Right atrium auricular region (tissue), 2 donors: ENCODE results near the gene SYTL1. TPM values are rescaled to one million over a fixed set of nuclear protein-coding genes. Genes with fewer than 3 reads are reported as not detected.

ENCODE experiments used
- DNase-seq: peaks from one replicate; pipeline ENCODE4 v3.0.0-alpha.2; 2019; ENCODE audit warnings: low spot score
- H3K27ac ChIP-seq, 2 donors: fragments of 200-600 bp; sonication (generic); 1 replicate in 1 of 2; 2 replicates in 1 of 2; pipeline ENCODE4 v1.5.1; 2016 to 2019
- H3K27me3 ChIP-seq, 2 donors: fragments of 200-600 bp; sonication (generic); one replicate each; pipeline versions ENCODE4 v1.5.1 to v1.6.0; 2017 to 2019
- H3K36me3 ChIP-seq: fragments of 200-600 bp; sonication (generic); one replicate; pipeline ENCODE4 v1.5.1; 2016
- H3K4me1 ChIP-seq, 2 donors: fragments of 200-600 bp; sonication (generic); one replicate each; pipeline versions ENCODE4 v1.5.1 to v1.6.0; 2017 to 2019
- H3K4me3 ChIP-seq, 2 donors: fragments of 200-600 bp; sonication (generic); 1 replicate in 1 of 2; 2 replicates in 1 of 2; pipeline ENCODE4 v1.5.1; 2017 to 2019; ENCODE audit warnings: mild to moderate bottlenecking in 1 of 2, moderate library complexity in 1 of 2
- H3K9me3 ChIP-seq, 2 donors: fragments of 200-600 bp; sonication (generic); one replicate each; pipeline ENCODE4 v1.5.1; 2019
- total RNA-seq, 2 donors: library from RNA; depleted of rRNA; stranded (reverse); fragments of >200 nt; gene quantifications; one replicate each; pipeline ENCODE4 v1.1.0, GENCODE V29; 2016
- TF ChIP-seq, protein P1 (sequence below), 2 donors: fragments of 200-600 bp; sonication (generic); IDR thresholded peaks; one replicate each; pipeline ENCODE4 v1.5.1; 2019; ENCODE audit warnings: antibody characterized with exemption in 2 of 2

The SYTL1 gene, protein sequence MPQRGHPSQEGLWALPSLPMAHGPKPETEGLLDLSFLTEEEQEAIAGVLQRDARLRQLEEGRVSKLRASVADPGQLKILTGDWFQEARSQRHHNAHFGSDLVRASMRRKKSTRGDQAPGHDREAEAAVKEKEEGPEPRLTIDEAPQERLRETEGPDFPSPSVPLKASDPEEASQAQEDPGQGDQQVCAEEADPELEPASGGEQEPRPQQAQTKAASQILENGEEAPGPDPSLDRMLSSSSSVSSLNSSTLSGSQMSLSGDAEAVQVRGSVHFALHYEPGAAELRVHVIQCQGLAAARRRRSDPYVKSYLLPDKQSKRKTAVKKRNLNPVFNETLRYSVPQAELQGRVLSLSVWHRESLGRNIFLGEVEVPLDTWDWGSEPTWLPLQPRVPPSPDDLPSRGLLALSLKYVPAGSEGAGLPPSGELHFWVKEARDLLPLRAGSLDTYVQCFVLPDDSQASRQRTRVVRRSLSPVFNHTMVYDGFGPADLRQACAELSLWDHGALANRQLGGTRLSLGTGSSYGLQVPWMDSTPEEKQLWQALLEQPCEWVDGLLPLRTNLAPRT
- total RNA-seq = 1 to 10 TPM; 1.3 to 1.8 TPM

DNA sequence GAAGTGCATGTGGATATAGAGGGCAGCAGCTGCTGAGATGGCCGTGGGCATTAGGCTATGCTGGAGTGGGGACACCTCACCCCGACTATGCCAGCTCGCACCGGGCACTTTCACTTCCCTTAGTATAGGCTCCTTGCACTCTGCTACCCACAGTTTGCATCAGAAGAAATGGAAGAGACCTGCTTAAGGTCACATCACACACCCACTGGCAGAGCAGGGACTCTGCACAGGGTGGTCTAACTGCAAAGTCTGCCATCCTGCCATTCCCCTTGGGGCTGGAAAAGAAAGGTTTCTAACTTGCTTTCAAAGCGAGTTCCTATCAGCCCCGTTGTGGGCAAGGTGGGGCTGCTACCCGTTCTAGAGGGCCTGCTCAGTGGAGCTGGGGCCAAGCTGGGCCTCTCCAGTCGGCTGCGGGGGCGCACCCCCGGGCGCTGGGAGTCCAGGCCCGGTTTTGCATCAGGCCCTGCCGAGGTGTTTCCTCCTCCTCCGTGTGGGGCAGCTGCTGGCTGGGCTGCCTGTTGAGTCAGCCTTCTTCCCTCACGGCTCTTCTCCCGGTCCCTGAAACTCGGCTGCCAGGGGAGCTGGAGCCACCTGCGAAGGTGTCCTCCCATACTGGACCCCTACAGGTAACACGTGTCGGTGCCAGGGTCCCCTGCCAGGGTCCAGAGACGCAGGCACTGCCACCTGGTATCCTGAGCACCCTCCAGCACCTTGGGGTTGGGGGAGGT is at the start of gene SYTL1:
Gene SYTL1 (plus strand): TSS at position 498 of the 728 bp plus-strand sequence. CDS start 3,313 bp downstream, outside the sequence.
- no peak for DNase-seq

DNA sequence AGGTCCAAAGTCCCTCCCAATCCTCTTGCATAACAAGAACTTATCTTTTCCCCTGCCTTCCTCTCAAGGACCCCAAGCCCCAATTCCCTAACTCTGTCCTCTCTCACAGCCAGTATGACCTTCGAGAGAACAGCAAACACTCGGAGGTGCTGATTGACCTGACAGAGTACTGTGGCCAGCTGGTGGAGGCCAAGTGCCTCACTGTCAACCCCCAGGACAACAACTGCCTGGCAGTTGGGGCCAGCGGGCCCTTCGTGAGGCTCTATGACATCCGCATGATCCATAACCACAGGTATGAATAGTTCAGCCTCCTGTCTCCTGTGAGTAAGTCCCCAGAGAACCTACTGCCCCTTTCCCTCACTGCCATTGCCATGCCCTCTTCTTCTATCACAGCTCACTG is 49.7 kb upstream of the SYTL1 start:
- H3K27ac ChIP-seq = peak overlapping the region in 1 of 2 donors; percentile 1
- peak; percentile 30 for DNase-seq
- no peaks in the 10 kb centered on the region for H3K4me1 ChIP-seq

More for the DNA sequence above, at the start of gene SYTL1:
- Histone ChIP-seq H3K27ac (no peak within 1 kb of the TSS), H3K9me3 (no peaks in the 10 kb centered on the region), H3K36me3 (no peaks in the 10 kb centered on the region), H3K4me1 (peaks cover 0 to 9% of the 10 kb centered on the region in 2 donors), H3K4me3 (peak within 1 kb of the TSS in 1 of 2 donors; percentile 4), H3K27me3 (no peaks in the 10 kb centered on the region)
- TF ChIP-seq, protein P1, sequence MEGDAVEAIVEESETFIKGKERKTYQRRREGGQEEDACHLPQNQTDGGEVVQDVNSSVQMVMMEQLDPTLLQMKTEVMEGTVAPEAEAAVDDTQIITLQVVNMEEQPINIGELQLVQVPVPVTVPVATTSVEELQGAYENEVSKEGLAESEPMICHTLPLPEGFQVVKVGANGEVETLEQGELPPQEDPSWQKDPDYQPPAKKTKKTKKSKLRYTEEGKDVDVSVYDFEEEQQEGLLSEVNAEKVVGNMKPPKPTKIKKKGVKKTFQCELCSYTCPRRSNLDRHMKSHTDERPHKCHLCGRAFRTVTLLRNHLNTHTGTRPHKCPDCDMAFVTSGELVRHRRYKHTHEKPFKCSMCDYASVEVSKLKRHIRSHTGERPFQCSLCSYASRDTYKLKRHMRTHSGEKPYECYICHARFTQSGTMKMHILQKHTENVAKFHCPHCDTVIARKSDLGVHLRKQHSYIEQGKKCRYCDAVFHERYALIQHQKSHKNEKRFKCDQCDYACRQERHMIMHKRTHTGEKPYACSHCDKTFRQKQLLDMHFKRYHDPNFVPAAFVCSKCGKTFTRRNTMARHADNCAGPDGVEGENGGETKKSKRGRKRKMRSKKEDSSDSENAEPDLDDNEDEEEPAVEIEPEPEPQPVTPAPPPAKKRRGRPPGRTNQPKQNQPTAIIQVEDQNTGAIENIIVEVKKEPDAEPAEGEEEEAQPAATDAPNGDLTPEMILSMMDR (IDR thresholded peaks at IDR 0.05) = no peak

DNA sequence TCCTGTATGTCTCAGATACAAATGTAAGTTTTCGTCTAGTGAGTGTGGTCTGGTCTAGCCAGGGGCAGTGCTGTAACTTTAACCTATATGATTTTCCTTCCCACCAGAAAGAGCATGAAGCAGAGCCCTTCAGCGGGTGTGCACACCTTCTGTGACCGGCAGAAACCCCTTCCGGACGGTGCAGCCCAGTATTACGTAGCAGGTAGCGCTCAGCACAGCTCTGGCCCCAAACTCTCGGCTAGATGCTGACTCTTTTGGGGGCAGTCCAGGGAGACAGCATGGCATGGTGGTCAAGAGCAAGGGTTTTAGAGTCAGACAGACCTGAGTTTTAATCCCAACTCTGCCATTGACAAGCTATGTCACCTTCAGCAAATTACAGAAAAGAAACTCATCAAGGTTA is 47.9 kb upstream of the SYTL1 start:
- H3K27me3 ChIP-seq = no peaks in the 10 kb centered on the region
- DNase-seq = peak; percentile 9
- H3K36me3 ChIP-seq = peaks cover 69% of the 10 kb centered on the region
- H3K4me3 ChIP-seq = no peak overlapping the region
- no peak overlapping the region for H3K27ac ChIP-seq
- peaks cover 0 to 12% of the 10 kb centered on the region in 2 donors for H3K4me1 ChIP-seq
- H3K9me3 ChIP-seq = no peaks in the 10 kb centered on the region
- TF ChIP-seq, protein P1 (IDR thresholded peaks at IDR 0.05) = no peak

More for the DNA sequence above, 49.7 kb upstream of the SYTL1 start:
- H3K4me3 ChIP-seq = no peak overlapping the region
- H3K36me3 ChIP-seq = peaks cover 59% of the 10 kb centered on the region
- TF ChIP-seq, protein P1 (IDR thresholded peaks at IDR 0.05) = no peak
- H3K9me3 ChIP-seq = no peaks in the 10 kb centered on the region
- H3K27me3 ChIP-seq = no peaks in the 10 kb centered on the region

DNA sequence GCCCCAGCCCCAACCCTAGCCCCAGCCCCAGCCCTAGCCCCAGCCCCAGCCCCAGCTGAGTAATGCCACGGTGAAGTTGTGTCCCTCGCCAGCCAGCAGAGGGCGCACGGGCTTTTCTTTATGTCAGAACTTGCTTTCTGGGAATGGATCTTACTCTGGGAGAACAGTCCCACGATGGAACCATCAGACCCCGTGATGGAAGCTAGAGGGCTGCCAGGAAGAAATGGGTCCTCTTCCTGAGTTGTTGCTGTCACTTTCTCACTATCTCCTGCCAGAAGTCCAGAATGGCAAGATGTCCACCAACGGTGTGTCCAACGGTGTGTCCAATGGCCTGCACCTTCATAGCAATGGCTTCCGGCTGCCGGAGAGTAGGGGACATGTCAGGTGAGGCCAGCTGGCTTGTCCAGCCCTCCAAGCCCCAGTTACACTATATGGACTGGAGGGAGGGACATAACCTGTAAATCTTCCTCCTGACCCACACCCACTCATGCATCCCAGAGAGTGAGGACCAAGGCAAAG is 45.0 kb upstream of the SYTL1 start:
- no peak overlapping the region for H3K27ac ChIP-seq
- DNase-seq = peak; percentile 82
- H3K9me3 ChIP-seq = no peaks in the 10 kb centered on the region
- H3K27me3 ChIP-seq = no peaks in the 10 kb centered on the region
- H3K4me1 ChIP-seq = peaks cover 4 to 36% of the 10 kb centered on the region in 2 donors
- H3K4me3 ChIP-seq = no peak overlapping the region
- TF ChIP-seq, protein P1 (IDR thresholded peaks at IDR 0.05) = peak; percentile 72 to 78
- H3K36me3 ChIP-seq = peaks cover 69% of the 10 kb centered on the region

DNA sequence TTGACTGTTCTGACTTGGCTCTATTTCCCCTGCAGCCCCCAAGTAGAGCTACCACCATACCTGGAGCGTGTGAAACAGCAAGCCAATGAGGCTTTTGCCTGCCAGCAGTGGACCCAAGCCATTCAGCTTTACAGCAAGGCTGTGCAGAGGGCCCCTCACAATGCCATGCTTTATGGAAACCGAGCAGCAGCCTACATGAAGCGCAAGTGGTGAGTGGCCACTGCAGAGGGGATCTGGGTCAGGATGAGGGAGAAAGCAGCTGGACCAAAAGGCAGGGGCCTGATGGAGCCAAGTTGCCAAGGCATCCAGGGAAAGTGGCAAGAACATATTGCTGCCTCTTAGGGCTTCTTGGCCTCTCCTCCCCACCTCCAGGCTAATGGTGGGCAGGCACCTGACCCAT is 43.9 kb upstream of the SYTL1 start:
- TF ChIP-seq, protein P1 (IDR thresholded peaks at IDR 0.05) = no peak
- no peak for DNase-seq
- peaks cover 67% of the 10 kb centered on the region for H3K36me3 ChIP-seq
- H3K4me1 ChIP-seq = peaks cover 4 to 36% of the 10 kb centered on the region in 2 donors
- H3K27me3 ChIP-seq = no peaks in the 10 kb centered on the region
- no peaks in the 10 kb centered on the region for H3K9me3 ChIP-seq
- no peak overlapping the region for H3K4me3 ChIP-seq
- peak overlapping the region; percentile 36 to 95 for H3K27ac ChIP-seq
